CD8-positive, alpha-beta memory T cell (primary cell): Measurements from ENCODE around the gene PAX7. TPM values are rescaled to one million over a fixed set of nuclear protein-coding genes. Genes with fewer than 3 reads are reported as not detected.
A peak's percentile ranks its signal among the peaks of the same experiment; 100 is the strongest.

Source experiments
- CTCF ChIA-PET: fragments of 350-600 bp; sonication (Branson Sonifier 250); formaldehyde crosslinking; loops from one replicate; lab custom pipeline; 2021; ENCODE audit warnings: antibody characterized with exemption; lab: Charles Lee
- POLR2A ChIA-PET: fragments of 350-600 bp; sonication (Branson Sonifier 250); formaldehyde crosslinking; loops from one replicate; lab custom pipeline; 2021; ENCODE audit warnings: antibody characterized with exemption; lab: Charles Lee
- DNase-seq, 5 donors: peaks; one replicate each; pipeline versions ENCODE4 v3.0.0 to v3.0.0-alpha.2; 2020 to 2022; ENCODE audit warnings: mixed read lengths in 1 of 5
- H3K27ac ChIP-seq: one replicate; pipeline ENCODE4 v1.7.0; 2013; ENCODE audit warnings: low read depth, mild to moderate bottlenecking, low read length, moderate library complexity
- H3K27me3 ChIP-seq: 2 replicates; pipeline ENCODE4 v1.7.0; 2013; ENCODE audit warnings: low read length, mild to moderate bottlenecking; ENCODE audit not compliant: insufficient read depth, poor library complexity, severe bottlenecking
- H3K36me3 ChIP-seq: 2 replicates; pipeline ENCODE4 v1.7.0; 2013; ENCODE audit warnings: mild to moderate bottlenecking, low read length, moderate library complexity; ENCODE audit not compliant: insufficient read depth
- H3K4me1 ChIP-seq: 2 replicates; pipeline ENCODE4 v1.7.0; 2013; ENCODE audit warnings: mild to moderate bottlenecking, low read length, moderate library complexity; ENCODE audit not compliant: insufficient read depth
- H3K4me3 ChIP-seq: 2 replicates; pipeline ENCODE4 v1.7.0; 2013; ENCODE audit warnings: mild to moderate bottlenecking, low read length
- H3K9me3 ChIP-seq: 2 replicates; pipeline ENCODE4 v1.7.0; 2013; ENCODE audit warnings: mild to moderate bottlenecking, low read length
- H3K27ac Mint-ChIP-seq, 8 donors: one replicate each; pipeline ENCODE4 v1.8.0; 2020 to 2021; ENCODE audit warnings: mixed read lengths in 8 of 8, mild to moderate bottlenecking in 6 of 8, inconsistent platforms in 3 of 8, moderate library complexity in 3 of 8
- H3K27me3 Mint-ChIP-seq, 2 donors: one replicate each; pipeline ENCODE4 v1.8.0; 2020 to 2021; ENCODE audit warnings: mixed read lengths in 2 of 2, mild to moderate bottlenecking in 1 of 2, moderate library complexity in 1 of 2
- H3K36me3 Mint-ChIP-seq, 3 donors: one replicate each; pipeline ENCODE4 v1.8.0; 2020 to 2021; ENCODE audit warnings: mixed read lengths in 3 of 3, inconsistent platforms in 1 of 3, mild to moderate bottlenecking in 1 of 3
- H3K4me1 Mint-ChIP-seq, 3 donors: one replicate each; pipeline ENCODE4 v1.8.0; 2020 to 2021; ENCODE audit warnings: mixed read lengths in 3 of 3, inconsistent platforms in 1 of 3, mild to moderate bottlenecking in 1 of 3
- H3K4me3 Mint-ChIP-seq, 7 donors: one replicate each; pipeline ENCODE4 v1.8.0; 2020 to 2021; ENCODE audit warnings: mixed read lengths in 7 of 7, mild to moderate bottlenecking in 6 of 7, moderate library complexity in 4 of 7, inconsistent platforms in 2 of 7
- H3K9me3 Mint-ChIP-seq, 5 donors: one replicate each; pipeline ENCODE4 v1.8.0; 2020 to 2022; ENCODE audit warnings: mixed read lengths in 5 of 5, mild to moderate bottlenecking in 3 of 5, moderate library complexity in 2 of 5, inconsistent platforms in 1 of 5
- polyA plus RNA-seq: library from polyadenylated mRNA; unstranded; fragments of 300-500 nt; fragmentation: Illumina TruSeq; gene quantifications from one replicate; pipeline ENCODE4 v1.2.3, GENCODE V29; 2021
- total RNA-seq, 2 experiments: library from RNA; stranded (reverse); gene quantifications; one replicate each; pipeline ENCODE4 v1.2.3, GENCODE V29; 2021

PAX7 gene
- total and polyA plus RNA-seq, 3 experiments from 2014 or later = not detected

GRCh38 chr1:18640228-18641004 lies 9.8 kb downstream of the PAX7 start:
- H3K36me3 ChIP-seq = no peaks in the 10 kb centered on the region
- ChIA-PET CTCF (no interaction called here), POLR2A (no interaction called here)
- H3K4me1 ChIP-seq = peaks cover 13% of the 10 kb centered on the region
- no peaks in the 10 kb centered on the region for H3K9me3 ChIP-seq
- H3K27me3 Mint-ChIP-seq = peaks cover 67 to 87% of the 10 kb centered on the region in 2 donors
- peaks cover 0 to 2% (median 0%) of the 10 kb centered on the region in 5 donors for H3K9me3 Mint-ChIP-seq
- no peak overlapping the region for H3K27ac Mint-ChIP-seq
- H3K27ac ChIP-seq = no peak overlapping the region
- H3K36me3 Mint-ChIP-seq = no peaks in the 10 kb centered on the region
- peaks cover 7 to 30% (median 8%) of the 10 kb centered on the region in 3 donors for H3K4me1 Mint-ChIP-seq
- H3K4me3 Mint-ChIP-seq = no peak overlapping the region
- DNase-seq = no peak
- no peak overlapping the region for H3K4me3 ChIP-seq
- peaks cover 77% of the 10 kb centered on the region for H3K27me3 ChIP-seq

- no peak overlapping the region for H3K27ac ChIP-seq
- Mint-ChIP-seq H3K27me3 (peaks cover 68 to 87% of the 10 kb centered on the region in 2 donors), H3K9me3 (no peaks in the 10 kb centered on the region), H3K4me3 (no peak overlapping the region), H3K36me3 (no peaks in the 10 kb centered on the region), H3K27ac (no peak overlapping the region), H3K4me1 (peaks cover 0 to 32% (median 9%) of the 10 kb centered on the region in 3 donors)
- no peaks in the 10 kb centered on the region for H3K36me3 ChIP-seq
- H3K27me3 ChIP-seq = peaks cover 77% of the 10 kb centered on the region
- DNase-seq = no peak
- ChIA-PET CTCF (no interaction called here), POLR2A (no interaction called here)
- no peak overlapping the region for H3K4me3 ChIP-seq
- H3K4me1 ChIP-seq = peaks cover 22% of the 10 kb centered on the region
- no peaks in the 10 kb centered on the region for H3K9me3 ChIP-seq
Measured at GRCh38 chr1:18641005-18641941, 10.6 kb downstream of the PAX7 start.

- peak overlapping the region in 1 of 8 donors; percentile 39 for H3K27ac Mint-ChIP-seq
- H3K36me3 Mint-ChIP-seq = no peaks in the 10 kb centered on the region
- CTCF ChIA-PET = no interaction called here
- no peaks in the 10 kb centered on the region for H3K9me3 Mint-ChIP-seq
- no peak for DNase-seq
- no peak overlapping the region for H3K27ac ChIP-seq
- POLR2A ChIA-PET = no interaction called here
- peaks cover 62 to 85% of the 10 kb centered on the region in 2 donors for H3K27me3 Mint-ChIP-seq
- no peak overlapping the region for H3K4me3 ChIP-seq
- H3K36me3 ChIP-seq = no peaks in the 10 kb centered on the region
- H3K9me3 ChIP-seq = no peaks in the 10 kb centered on the region
- peaks cover 23% of the 10 kb centered on the region for H3K4me1 ChIP-seq
- H3K4me3 Mint-ChIP-seq = peak overlapping the region in 1 of 7 donors; percentile 70
- peaks cover 70% of the 10 kb centered on the region for H3K27me3 ChIP-seq
- H3K4me1 Mint-ChIP-seq = peaks cover 0 to 32% (median 9%) of the 10 kb centered on the region in 3 donors
Measured at GRCh38 chr1:18642278-18643095, 11.8 kb downstream of the PAX7 start.

GRCh38 chr1:18643154-18644012 lies 12.7 kb downstream of the PAX7 start:
- peaks cover 23% of the 10 kb centered on the region for H3K4me1 ChIP-seq
- H3K36me3 ChIP-seq = no peaks in the 10 kb centered on the region
- CTCF ChIA-PET = no interaction called here
- no peaks in the 10 kb centered on the region for H3K9me3 ChIP-seq
- Mint-ChIP-seq H3K27ac (no peak overlapping the region), H3K4me3 (no peak overlapping the region), H3K27me3 (peaks cover 63 to 83% of the 10 kb centered on the region in 2 donors), H3K9me3 (no peaks in the 10 kb centered on the region), H3K4me1 (peaks cover 0 to 32% (median 9%) of the 10 kb centered on the region in 3 donors), H3K36me3 (no peaks in the 10 kb centered on the region)
- H3K27me3 ChIP-seq = peaks cover 61% of the 10 kb centered on the region
- DNase-seq = no peak
- H3K4me3 ChIP-seq = no peak overlapping the region
- POLR2A ChIA-PET = no interaction called here
- H3K27ac ChIP-seq = no peak overlapping the region

- H3K4me1 Mint-ChIP-seq = peaks cover 0 to 32% (median 9%) of the 10 kb centered on the region in 3 donors
- no peak overlapping the region for H3K4me3 Mint-ChIP-seq
- POLR2A ChIA-PET = no interaction called here
Measured at GRCh38 chr1:18644013-18644399, 13.4 kb downstream of the PAX7 start.

GRCh38 chr1:18644446-18644845 lies 13.8 kb downstream of the PAX7 start:
- DNase-seq = no peak
- no peaks in the 10 kb centered on the region for H3K9me3 ChIP-seq
- H3K36me3 Mint-ChIP-seq = no peaks in the 10 kb centered on the region
- H3K27ac ChIP-seq = no peak overlapping the region
- ChIA-PET POLR2A (no interaction called here), CTCF (no interaction called here)
- peak overlapping the region in 1 of 8 donors; percentile 43 for H3K27ac Mint-ChIP-seq
- H3K4me1 Mint-ChIP-seq = peaks cover 0 to 30% (median 9%) of the 10 kb centered on the region in 3 donors
- H3K27me3 Mint-ChIP-seq = peaks cover 61 to 83% of the 10 kb centered on the region in 2 donors
- H3K27me3 ChIP-seq = peaks cover 60% of the 10 kb centered on the region
- H3K9me3 Mint-ChIP-seq = no peaks in the 10 kb centered on the region
- H3K4me1 ChIP-seq = peaks cover 23% of the 10 kb centered on the region
- H3K4me3 Mint-ChIP-seq = no peak overlapping the region
- H3K4me3 ChIP-seq = no peak overlapping the region
- no peaks in the 10 kb centered on the region for H3K36me3 ChIP-seq

More at GRCh38 chr1:18644013-18644399, 13.4 kb downstream of the PAX7 start:
- no peaks in the 10 kb centered on the region for H3K9me3 Mint-ChIP-seq
- H3K27me3 ChIP-seq = peaks cover 61% of the 10 kb centered on the region
- H3K27me3 Mint-ChIP-seq = peaks cover 63 to 83% of the 10 kb centered on the region in 2 donors
- no peak overlapping the region for H3K27ac ChIP-seq
- no peak for DNase-seq
- H3K9me3 ChIP-seq = no peaks in the 10 kb centered on the region
- CTCF ChIA-PET = no interaction called here
- no peak overlapping the region for H3K4me3 ChIP-seq
- H3K27ac Mint-ChIP-seq = no peak overlapping the region
- H3K36me3 Mint-ChIP-seq = no peaks in the 10 kb centered on the region
- H3K36me3 ChIP-seq = no peaks in the 10 kb centered on the region
- peaks cover 23% of the 10 kb centered on the region for H3K4me1 ChIP-seq
